ENCODE results near the gene TBC1D24. TPM values are rescaled to one million over a fixed set of nuclear protein-coding genes. Genes with fewer than 3 reads are reported as not detected.

The TBC1D24 gene
- total and polyA plus RNA-seq, 9 of the 15 experiments (the other 6 are each of a cell fraction or from before 2014, with no cell fraction given) = 1.7 to 22.6 (median 7.2) TPM

- no peak for TF ChIP-seq ZNF121 (CRISPR knock-in tag; conservative IDR thresholded peaks at IDR 0.05)
- TF ChIP-seq SMARCA5 (IDR thresholded peaks at IDR 0.05) = no peak
- TF ChIP-seq ZNF133 (CRISPR knock-in tag; IDR thresholded peaks at IDR 0.05) = no peak
- TF ChIP-seq, protein P1, sequence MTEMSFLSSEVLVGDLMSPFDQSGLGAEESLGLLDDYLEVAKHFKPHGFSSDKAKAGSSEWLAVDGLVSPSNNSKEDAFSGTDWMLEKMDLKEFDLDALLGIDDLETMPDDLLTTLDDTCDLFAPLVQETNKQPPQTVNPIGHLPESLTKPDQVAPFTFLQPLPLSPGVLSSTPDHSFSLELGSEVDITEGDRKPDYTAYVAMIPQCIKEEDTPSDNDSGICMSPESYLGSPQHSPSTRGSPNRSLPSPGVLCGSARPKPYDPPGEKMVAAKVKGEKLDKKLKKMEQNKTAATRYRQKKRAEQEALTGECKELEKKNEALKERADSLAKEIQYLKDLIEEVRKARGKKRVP (CRISPR knock-in tag; IDR thresholded peaks at IDR 0.05) = no peak
- no peak for TF ChIP-seq RNF2 (IDR thresholded peaks at IDR 0.05)
- TF ChIP-seq SIN3A (IDR thresholded peaks at IDR 0.05; ENCODE audit: borderline replicate concordance in 2 of 2, control insufficient read depth in 1 of 2, low read depth in 2 of 2, low read length in 2 of 2) = no peak
- no peak for TF ChIP-seq ZNF197 (CRISPR knock-in tag; IDR thresholded peaks at IDR 0.05; ENCODE audit: low read depth)
- TF ChIP-seq, protein P2, sequence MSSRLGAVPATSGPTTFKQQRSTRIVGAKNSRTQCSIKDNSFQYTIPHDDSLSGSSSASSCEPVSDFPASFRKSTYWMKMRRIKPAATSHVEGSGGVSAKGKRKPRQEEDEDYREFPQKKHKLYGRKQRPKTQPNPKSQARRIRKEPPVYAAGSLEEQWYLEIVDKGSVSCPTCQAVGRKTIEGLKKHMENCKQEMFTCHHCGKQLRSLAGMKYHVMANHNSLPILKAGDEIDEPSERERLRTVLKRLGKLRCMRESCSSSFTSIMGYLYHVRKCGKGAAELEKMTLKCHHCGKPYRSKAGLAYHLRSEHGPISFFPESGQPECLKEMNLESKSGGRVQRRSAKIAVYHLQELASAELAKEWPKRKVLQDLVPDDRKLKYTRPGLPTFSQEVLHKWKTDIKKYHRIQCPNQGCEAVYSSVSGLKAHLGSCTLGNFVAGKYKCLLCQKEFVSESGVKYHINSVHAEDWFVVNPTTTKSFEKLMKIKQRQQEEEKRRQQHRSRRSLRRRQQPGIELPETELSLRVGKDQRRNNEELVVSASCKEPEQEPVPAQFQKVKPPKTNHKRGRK (tag; IDR thresholded peaks at IDR 0.05) = no peak
- TF ChIP-seq POLR2G (IDR thresholded peaks at IDR 0.05; ENCODE audit: low read depth, low read length) = peak; percentile 38; the same call in 1 of the 2 replicates
- TF ChIP-seq GABPB1 (CRISPR knock-in tag; IDR thresholded peaks at IDR 0.05) = no peak; the same call in 1 of the 2 replicates
- TF ChIP-seq ATF2 (CRISPR knock-in tag; IDR thresholded peaks at IDR 0.05) = no peak
- no peak for TF ChIP-seq NCOA6 (IDR thresholded peaks at IDR 0.05)
- TF ChIP-seq SOX6 (IDR thresholded peaks at IDR 0.05) = no peak
- no peak for TF ChIP-seq POLR2A (conservative IDR thresholded peaks at IDR 0.05)
- peak; percentile 74 for TF ChIP-seq DEAF1 (CRISPR knock-in tag; IDR thresholded peaks at IDR 0.05)
- no peak for TF ChIP-seq BRF1 (IDR thresholded peaks at IDR 0.05; ENCODE audit: borderline replicate concordance, extremely low read depth, insufficient read length)
- TF ChIP-seq HCFC1 (IDR thresholded peaks at IDR 0.05; ENCODE audit: low read depth, low read length) = peak; percentile 35; the same call in 1 of the 2 replicates
- TF ChIP-seq ZC3H11A (IDR thresholded peaks at IDR 0.05; ENCODE audit: low read depth, low read length) = no peak
- no peak for TF ChIP-seq NR1H2 (CRISPR knock-in tag; IDR thresholded peaks at IDR 0.05)
- no peak for TF ChIP-seq TRIM28 (IDR thresholded peaks at IDR 0.05)
- TF ChIP-seq ID3 (CRISPR knock-in tag; IDR thresholded peaks at IDR 0.05) = no peak
- TF ChIP-seq ID3 (tag; IDR thresholded peaks at IDR 0.05) = 0 out of 2 replicates have a peak, but pooled peaks have one; percentile 31
- TF ChIP-seq TRIM24 (IDR thresholded peaks at IDR 0.05) = no peak
- TF ChIP-seq PURB (CRISPR knock-in tag; IDR thresholded peaks at IDR 0.05; ENCODE audit: low read depth) = no peak
Measured at GRCh38 chr16:2500918-2501750, 26.2 kb downstream of the TBC1D24 start (continued).
